ENCODE data around the gene PRKN. TPM values are rescaled to one million over a fixed set of nuclear protein-coding genes. Genes with fewer than 3 reads are reported as not detected.
A peak's percentile ranks its signal among the peaks of the same experiment; 100 is the strongest.

PRKN gene
- total RNA-seq, 1 donor from 2014 or later = 1.2 TPM

DNA sequence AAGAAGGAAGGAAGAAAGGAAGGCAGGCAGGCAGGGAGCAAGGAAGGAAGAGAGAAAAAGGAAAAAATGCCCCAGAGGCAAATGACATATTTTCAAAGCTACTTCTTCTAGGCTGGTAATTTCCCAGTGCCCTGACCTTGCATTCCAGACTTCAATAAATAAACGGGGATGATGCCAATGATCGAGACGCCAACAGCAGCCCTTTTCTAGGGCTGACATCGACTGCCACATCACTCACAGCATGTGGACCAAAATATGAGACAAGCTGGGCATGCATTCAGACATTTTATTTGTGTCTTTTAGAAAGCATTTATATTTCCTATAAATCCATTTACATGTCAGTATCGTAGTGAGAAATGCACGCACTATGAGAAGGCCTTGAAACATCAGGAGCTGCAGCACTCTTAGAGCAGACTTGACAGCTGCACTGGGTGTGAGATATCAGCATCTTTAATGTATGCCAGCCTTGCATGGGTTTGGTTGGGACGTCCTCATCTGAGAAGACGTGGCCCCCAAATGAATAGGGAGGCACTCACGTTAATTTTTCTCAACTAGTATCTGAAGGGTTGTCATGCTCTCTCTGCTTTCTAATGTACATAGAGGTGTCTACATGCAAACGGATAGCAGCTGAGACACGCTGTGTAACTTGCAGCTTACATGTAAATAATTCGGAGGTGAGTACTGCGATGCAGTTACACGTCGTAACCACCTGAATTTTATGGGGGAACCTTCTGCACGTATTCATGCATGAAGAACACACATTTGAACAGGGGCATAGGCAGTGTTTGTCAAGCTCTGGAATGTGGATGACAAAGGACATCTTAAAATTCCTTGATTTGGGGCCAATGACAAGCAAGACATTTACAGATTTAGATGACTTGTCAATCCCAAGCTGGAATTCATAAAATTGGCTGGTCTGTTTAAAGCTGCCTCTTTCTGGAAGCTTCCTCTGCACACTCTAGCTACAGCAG, 1304.6 kb downstream of the PRKN start:
- TF ChIP-seq, protein P1, sequence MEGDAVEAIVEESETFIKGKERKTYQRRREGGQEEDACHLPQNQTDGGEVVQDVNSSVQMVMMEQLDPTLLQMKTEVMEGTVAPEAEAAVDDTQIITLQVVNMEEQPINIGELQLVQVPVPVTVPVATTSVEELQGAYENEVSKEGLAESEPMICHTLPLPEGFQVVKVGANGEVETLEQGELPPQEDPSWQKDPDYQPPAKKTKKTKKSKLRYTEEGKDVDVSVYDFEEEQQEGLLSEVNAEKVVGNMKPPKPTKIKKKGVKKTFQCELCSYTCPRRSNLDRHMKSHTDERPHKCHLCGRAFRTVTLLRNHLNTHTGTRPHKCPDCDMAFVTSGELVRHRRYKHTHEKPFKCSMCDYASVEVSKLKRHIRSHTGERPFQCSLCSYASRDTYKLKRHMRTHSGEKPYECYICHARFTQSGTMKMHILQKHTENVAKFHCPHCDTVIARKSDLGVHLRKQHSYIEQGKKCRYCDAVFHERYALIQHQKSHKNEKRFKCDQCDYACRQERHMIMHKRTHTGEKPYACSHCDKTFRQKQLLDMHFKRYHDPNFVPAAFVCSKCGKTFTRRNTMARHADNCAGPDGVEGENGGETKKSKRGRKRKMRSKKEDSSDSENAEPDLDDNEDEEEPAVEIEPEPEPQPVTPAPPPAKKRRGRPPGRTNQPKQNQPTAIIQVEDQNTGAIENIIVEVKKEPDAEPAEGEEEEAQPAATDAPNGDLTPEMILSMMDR (IDR thresholded peaks at IDR 0.05; ENCODE audit: insufficient read depth, low read length, poor library complexity, severe bottlenecking) = no peak
- H3K27me3 ChIP-seq (ENCODE audit: control insufficient read depth, insufficient read depth, low read length) = no peaks in the 10 kb centered on the region
- no peak for DNase-seq (ENCODE audit: low read depth)
- no peak overlapping the region for H3K4me3 ChIP-seq (ENCODE audit: low read depth, low read length)
- no peaks in the 10 kb centered on the region for H3K36me3 ChIP-seq (ENCODE audit: control insufficient read depth, insufficient read depth, low read length)

DNA sequence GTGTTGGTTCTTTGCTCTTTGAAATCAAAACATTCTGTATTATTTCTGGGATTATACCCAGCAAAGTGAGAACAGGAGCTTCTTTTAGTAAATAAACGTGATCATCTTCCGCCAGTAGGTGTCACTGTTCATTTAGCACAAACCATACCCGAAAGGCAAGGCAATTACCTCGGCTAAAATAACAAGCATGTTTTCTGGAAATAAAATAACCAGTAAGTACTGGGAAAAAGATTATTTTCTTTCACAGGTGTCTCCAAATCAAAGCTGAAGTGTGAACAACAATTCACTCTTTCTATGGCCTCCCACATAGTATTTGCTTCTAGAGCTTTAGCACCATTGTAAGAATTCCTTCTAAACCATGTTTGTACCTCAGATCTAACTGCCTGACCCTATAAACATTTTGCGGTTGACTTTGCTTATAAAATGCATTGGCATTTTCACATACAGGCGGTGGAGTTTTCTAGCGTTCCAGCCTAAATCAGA, 1309.1 kb downstream of the PRKN start:
- TF ChIP-seq, protein P1 (IDR thresholded peaks at IDR 0.05; ENCODE audit: insufficient read depth, low read length, poor library complexity, severe bottlenecking) = peak; percentile 53

DNA sequence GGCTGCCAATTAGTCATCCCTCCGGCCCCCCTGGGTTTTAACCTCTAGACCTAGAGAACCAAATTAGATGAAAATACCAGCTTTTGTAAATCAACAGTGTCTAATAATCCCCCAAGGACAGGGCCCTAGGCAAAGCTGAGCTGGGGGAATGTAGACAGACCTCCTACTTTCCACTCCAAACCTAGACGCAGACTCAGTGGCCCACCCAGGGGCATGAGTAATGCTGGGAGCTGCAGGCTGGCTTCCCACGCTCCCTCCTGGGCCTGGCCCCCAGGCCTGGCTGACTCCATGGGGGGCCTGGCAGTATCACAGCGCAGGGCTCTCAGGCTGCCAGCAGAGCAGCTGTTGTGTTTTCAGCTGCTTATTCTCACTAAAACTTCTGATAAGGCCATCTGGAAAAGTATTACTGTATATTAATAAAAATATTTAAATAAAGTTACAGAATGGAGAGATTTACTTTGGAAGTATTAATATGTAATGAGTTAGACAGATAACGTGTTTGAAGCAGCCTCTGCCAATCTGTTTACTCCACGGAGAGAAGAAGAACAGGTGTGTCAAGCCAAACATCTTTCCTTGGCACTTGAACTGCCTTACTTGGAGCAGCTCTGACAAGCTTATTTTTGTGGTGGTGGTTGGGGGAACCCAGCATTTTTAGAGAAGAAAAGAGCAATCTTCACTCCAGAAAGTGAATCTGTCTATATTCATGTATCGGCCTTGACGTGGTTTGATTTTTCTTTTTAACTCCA, 1309.7 kb downstream of the PRKN start:
- no peaks in the 10 kb centered on the region for H3K27me3 ChIP-seq (ENCODE audit: control insufficient read depth, insufficient read depth, low read length)
- TF ChIP-seq, protein P1 (IDR thresholded peaks at IDR 0.05; ENCODE audit: insufficient read depth, low read length, poor library complexity, severe bottlenecking) = no peak
- H3K4me3 ChIP-seq (ENCODE audit: low read depth, low read length) = no peak overlapping the region
- H3K36me3 ChIP-seq (ENCODE audit: control insufficient read depth, insufficient read depth, low read length) = no peaks in the 10 kb centered on the region
- peak; percentile 65 for DNase-seq (ENCODE audit: low read depth)

More for the DNA sequence above, 1309.1 kb downstream of the PRKN start:
- Histone ChIP-seq H3K36me3 (ENCODE audit: control insufficient read depth, insufficient read depth, low read length) (no peaks in the 10 kb centered on the region), H3K27me3 (ENCODE audit: control insufficient read depth, insufficient read depth, low read length) (no peaks in the 10 kb centered on the region), H3K4me3 (ENCODE audit: low read depth, low read length) (no peak overlapping the region)
- peak; percentile 55 for DNase-seq (ENCODE audit: low read depth)

- Histone ChIP-seq H3K27me3 (ENCODE audit: control insufficient read depth, insufficient read depth, low read length) (no peaks in the 10 kb centered on the region), H3K36me3 (ENCODE audit: control insufficient read depth, insufficient read depth, low read length) (no peaks in the 10 kb centered on the region), H3K4me3 (ENCODE audit: low read depth, low read length) (no peak overlapping the region)
- DNase-seq (ENCODE audit: low read depth) = no peak
- TF ChIP-seq, protein P1 (IDR thresholded peaks at IDR 0.05; ENCODE audit: insufficient read depth, low read length, poor library complexity, severe bottlenecking) = no peak
Observed at GRCh38 chr6:161415302-161415855, 1312.2 kb downstream of the PRKN start.

GRCh38 chr6:161414707-161415106, 1312.9 kb downstream of the PRKN start:
- TF ChIP-seq, protein P1 (IDR thresholded peaks at IDR 0.05; ENCODE audit: insufficient read depth, low read length, poor library complexity, severe bottlenecking) = no peak
- DNase-seq (ENCODE audit: low read depth) = no peak
- Histone ChIP-seq H3K27me3 (ENCODE audit: control insufficient read depth, insufficient read depth, low read length) (no peaks in the 10 kb centered on the region), H3K36me3 (ENCODE audit: control insufficient read depth, insufficient read depth, low read length) (no peaks in the 10 kb centered on the region), H3K4me3 (ENCODE audit: low read depth, low read length) (no peak overlapping the region)

Measured in kidney epithelial cell (primary cell).